Left lung (tissue), 10 donors: ENCODE data around the gene SLC6A1. TPM values are rescaled to one million over a fixed set of nuclear protein-coding genes. Genes with fewer than 3 reads are reported as not detected.

ENCODE experiments used
- ATAC-seq: fragments of 200-7000 bp; cut with Tn5 transposase; one replicate; pipeline ENCODE4 v1.9.1; 2020; ENCODE audit warnings: moderate library complexity
- DNase-seq, 4 donors: peaks; one replicate each; pipeline ENCODE4 v3.0.0-alpha.2; 2013 to 2020
- H3K27ac ChIP-seq, 2 donors: fragments of 200-600 bp; sonication (generic) in 1 of 2; one replicate each; pipeline versions ENCODE4 v1.5.0 to v1.8.0; 2020 to 2021
- H3K27me3 ChIP-seq, 2 donors: fragments of 200-600 bp; sonication (generic) in 1 of 2; one replicate each; pipeline versions ENCODE4 v1.5.0 to v1.8.0; 2020 to 2021
- H3K36me3 ChIP-seq, 2 donors: fragments of 200-600 bp; sonication (generic) in 1 of 2; one replicate each; pipeline versions ENCODE4 v1.5.0 to v1.8.0; 2020 to 2021
- H3K4me1 ChIP-seq, 2 donors: fragments of 200-600 bp; one replicate each; pipeline ENCODE4 v1.8.0; 2021
- H3K4me3 ChIP-seq, 2 donors: fragments of 200-600 bp; sonication (generic) in 1 of 2; one replicate each; pipeline versions ENCODE4 v1.5.0 to v1.8.0; 2020 to 2021; ENCODE audit warnings: mild to moderate bottlenecking in 1 of 2
- H3K9me3 ChIP-seq, 2 donors: fragments of 200-600 bp; sonication (generic) in 1 of 2; one replicate each; pipeline versions ENCODE4 v1.5.0 to v1.8.0; 2020 to 2021
- CTCF ChIP-seq, 2 donors: fragments of 200-600 bp; sonication (generic) in 1 of 2; IDR thresholded peaks; one replicate each; pipeline versions ENCODE4 v1.5.0 to v1.8.0; 2021; ENCODE audit warnings: antibody characterized with exemption in 2 of 2
- intact Hi-C, 2 donors: fragments of 100-400 bp; cut with DNase I; formaldehyde crosslinking; loops; one replicate each; pipeline versions ENCODE4 v1.11.2 to v1.14.2; 2022
- polyA plus RNA-seq, 6 donors: library from polyadenylated mRNA; unstranded; fragments of 120-200 nt; gene quantifications; one replicate each; pipeline ENCODE4 v1.2.1, GENCODE V29; 2013; ENCODE audit not compliant: insufficient read length in 6 of 6
- total RNA-seq, 2 donors: library from RNA; stranded (reverse); fragmentation: NEBNext Ultra II Directional; extraction: Animal tissue kit (Norgen Biotek cat#: 25700); gene quantifications; one replicate each; pipeline ENCODE4 v1.2.1, GENCODE V29; 2021
- donor health status: DM: no; HTN: yes; CAD: no.
- donor health status: DM: no; HTN: no; CAD: no.

The SLC6A1 gene
- total and polyA plus RNA-seq, 8 donors, result 0.97 to 7.2 (median 5.3) TPM

GRCh38 chr3:10948326-10948725 lies 44.2 kb upstream of the SLC6A1 start:
- Histone ChIP-seq H3K27ac (no peak overlapping the region), H3K4me3 (no peak overlapping the region), H3K27me3 (peaks cover 0 to 9% of the 10 kb centered on the region in 2 donors), H3K9me3 (no peaks in the 10 kb centered on the region), H3K36me3 (no peaks in the 10 kb centered on the region), H3K4me1 (no peaks in the 10 kb centered on the region)
- TF ChIP-seq CTCF (IDR thresholded peaks at IDR 0.05), result no peak
- ATAC-seq (no peak), DNase-seq (no peak)
- intact Hi-C loops, result loop anchor here in 1 of 2 donors (10.0 kb wide), 1 partner anchor 106 kb away; no protein-coding TSS in a partner anchor

- intact Hi-C loops, result loop anchor here in 1 of 2 donors (10.0 kb wide), 1 partner anchor 106 kb away; no protein-coding TSS in a partner anchor
- ATAC-seq (no peak), DNase-seq (no peak)
- no peak overlapping the region for H3K4me3 ChIP-seq
- peaks cover 0 to 9% of the 10 kb centered on the region in 2 donors for H3K27me3 ChIP-seq
- H3K27ac ChIP-seq, result no peak overlapping the region
- no peaks in the 10 kb centered on the region for H3K9me3 ChIP-seq
- no peaks in the 10 kb centered on the region for H3K36me3 ChIP-seq
- H3K4me1 ChIP-seq, result no peaks in the 10 kb centered on the region
- TF ChIP-seq CTCF (IDR thresholded peaks at IDR 0.05), result no peak
Observed at GRCh38 chr3:10949197-10949596, 43.4 kb upstream of the SLC6A1 start.

- H3K9me3 ChIP-seq, result no peaks in the 10 kb centered on the region
- no peaks in the 10 kb centered on the region for H3K36me3 ChIP-seq
- H3K27ac ChIP-seq, result no peak overlapping the region
- peak in 1 of 2 donors; percentile 46 for TF ChIP-seq CTCF (IDR thresholded peaks at IDR 0.05)
- ATAC-seq, result peak; percentile 89
- peak in 1 of 4 donors; percentile 42 for DNase-seq
- no peak overlapping the region for H3K4me3 ChIP-seq
- intact Hi-C loops, result no loop called here
- no peaks in the 10 kb centered on the region for H3K4me1 ChIP-seq
- peaks cover 0 to 9% of the 10 kb centered on the region in 2 donors for H3K27me3 ChIP-seq
Observed at GRCh38 chr3:10950476-10951294, 41.9 kb upstream of the SLC6A1 start.

GRCh38 chr3:10951295-10951926 lies 41.1 kb upstream of the SLC6A1 start:
- intact Hi-C loops, result no loop called here
- H3K27me3 ChIP-seq, result peaks cover 0 to 9% of the 10 kb centered on the region in 2 donors
- TF ChIP-seq CTCF (IDR thresholded peaks at IDR 0.05), result no peak
- ATAC-seq (no peak), DNase-seq (no peak)
- H3K4me3 ChIP-seq, result no peak overlapping the region
- H3K27ac ChIP-seq, result no peak overlapping the region
- no peaks in the 10 kb centered on the region for H3K4me1 ChIP-seq
- H3K9me3 ChIP-seq, result no peaks in the 10 kb centered on the region
- H3K36me3 ChIP-seq, result no peaks in the 10 kb centered on the region

- TF ChIP-seq CTCF (IDR thresholded peaks at IDR 0.05), result no peak
- DNase-seq (no peak), ATAC-seq (no peak)
- Histone ChIP-seq H3K27ac (no peak overlapping the region), H3K27me3 (peaks cover 0 to 9% of the 10 kb centered on the region in 2 donors), H3K36me3 (no peaks in the 10 kb centered on the region), H3K4me1 (no peaks in the 10 kb centered on the region), H3K9me3 (no peaks in the 10 kb centered on the region), H3K4me3 (no peak overlapping the region)
- intact Hi-C loops, result no loop called here
Observed at GRCh38 chr3:10952525-10952924, 40.0 kb upstream of the SLC6A1 start.
